ENCODE results near the gene ALDOB. TPM values are rescaled to one million over a fixed set of nuclear protein-coding genes. Genes with fewer than 3 reads are reported as not detected.

Gene ALDOB
- total and polyA plus RNA-seq, 2 experiments from 2014 or later = not detected

DNA sequence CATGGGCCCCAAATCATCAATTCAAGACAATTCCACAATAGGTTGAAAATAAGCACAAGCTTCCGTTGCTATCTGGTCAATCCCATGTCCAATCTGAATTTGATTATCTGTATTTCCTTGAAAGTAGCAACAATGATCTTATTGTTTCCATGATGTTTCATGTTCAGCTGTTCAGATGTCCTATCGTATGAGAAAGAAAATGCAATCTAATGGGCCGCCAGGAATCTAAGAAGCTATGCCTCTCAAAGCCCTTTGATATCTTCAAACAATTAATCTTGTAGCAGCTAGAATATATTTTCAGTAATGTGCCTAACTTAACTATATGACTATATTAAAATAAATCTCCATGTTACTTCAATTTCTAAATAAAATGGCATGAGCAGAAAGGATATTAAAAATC is 32.1 kb upstream of the ALDOB start:
- Histone ChIP-seq H3K79me2 (replicated peaks; ENCODE audit: insufficient read depth) (no peaks in the 10 kb centered on the region), H4K20me1 (replicated peaks; ENCODE audit: insufficient read depth) (no peaks in the 10 kb centered on the region), H3K4me3 (no peak overlapping the region), H3K27ac (ENCODE audit: low read depth) (0 out of 2 replicates have a peak overlapping the region, but pooled peaks have one; percentile 4), H3K36me3 (ENCODE audit: insufficient read depth) (no peaks in the 10 kb centered on the region), H3K9me2 (ENCODE audit: insufficient read depth) (no peaks in the 10 kb centered on the region), H3K4me2 (peak overlapping the region; percentile 25; the same call in 1 of the 2 replicates), H3F3A (replicated peaks; ENCODE audit: low read depth) (no peaks in the 10 kb centered on the region), H2AFZ (no peak overlapping the region), H3K4me1 (ENCODE audit: insufficient read depth) (peaks cover 40% of the 10 kb centered on the region), H3K27me3 (ENCODE audit: insufficient read depth) (no peaks in the 10 kb centered on the region)
- H3K9me3 Mint-ChIP-seq = no peaks in the 10 kb centered on the region
- DNase-seq (ENCODE audit: low spot score) (no peak), ATAC-seq (no peak)
- no peak overlapping the region for H3K4me3 Mint-ChIP-seq
- peaks cover 2% of the 10 kb centered on the region; the same call in 1 of the 3 replicates for H3K36me3 Mint-ChIP-seq (ENCODE audit: low read depth)
- TF ChIP-seq, protein P1, sequence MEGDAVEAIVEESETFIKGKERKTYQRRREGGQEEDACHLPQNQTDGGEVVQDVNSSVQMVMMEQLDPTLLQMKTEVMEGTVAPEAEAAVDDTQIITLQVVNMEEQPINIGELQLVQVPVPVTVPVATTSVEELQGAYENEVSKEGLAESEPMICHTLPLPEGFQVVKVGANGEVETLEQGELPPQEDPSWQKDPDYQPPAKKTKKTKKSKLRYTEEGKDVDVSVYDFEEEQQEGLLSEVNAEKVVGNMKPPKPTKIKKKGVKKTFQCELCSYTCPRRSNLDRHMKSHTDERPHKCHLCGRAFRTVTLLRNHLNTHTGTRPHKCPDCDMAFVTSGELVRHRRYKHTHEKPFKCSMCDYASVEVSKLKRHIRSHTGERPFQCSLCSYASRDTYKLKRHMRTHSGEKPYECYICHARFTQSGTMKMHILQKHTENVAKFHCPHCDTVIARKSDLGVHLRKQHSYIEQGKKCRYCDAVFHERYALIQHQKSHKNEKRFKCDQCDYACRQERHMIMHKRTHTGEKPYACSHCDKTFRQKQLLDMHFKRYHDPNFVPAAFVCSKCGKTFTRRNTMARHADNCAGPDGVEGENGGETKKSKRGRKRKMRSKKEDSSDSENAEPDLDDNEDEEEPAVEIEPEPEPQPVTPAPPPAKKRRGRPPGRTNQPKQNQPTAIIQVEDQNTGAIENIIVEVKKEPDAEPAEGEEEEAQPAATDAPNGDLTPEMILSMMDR (conservative IDR thresholded peaks at IDR 0.05; ENCODE audit: low read depth in 2 of 2) = no peak
- TF ChIP-seq JUNB (IDR thresholded peaks at IDR 0.05; ENCODE audit: unreplicated experiment) (no peak), POLR2AphosphoS5 (IDR thresholded peaks at IDR 0.05; ENCODE audit: low read depth) (no peak), ZNF114 (CRISPR knock-in tag; IDR thresholded peaks at IDR 0.05) (no peak), NANOG (IDR thresholded peaks at IDR 0.05; ENCODE audit: borderline replicate concordance) (no peak), STAT1 (IDR thresholded peaks at IDR 0.05; ENCODE audit: unreplicated experiment) (no peak), EZH2 (IDR thresholded peaks at IDR 0.05; ENCODE audit: low read depth, unreplicated experiment) (no peak), CREB1 (CRISPR knock-in tag; IDR thresholded peaks at IDR 0.05; ENCODE audit: low read depth) (no peak), ZNF331 (CRISPR knock-in tag; IDR thresholded peaks at IDR 0.05; ENCODE audit: low read depth) (no peak)
- TF ChIP-seq, protein P2, sequence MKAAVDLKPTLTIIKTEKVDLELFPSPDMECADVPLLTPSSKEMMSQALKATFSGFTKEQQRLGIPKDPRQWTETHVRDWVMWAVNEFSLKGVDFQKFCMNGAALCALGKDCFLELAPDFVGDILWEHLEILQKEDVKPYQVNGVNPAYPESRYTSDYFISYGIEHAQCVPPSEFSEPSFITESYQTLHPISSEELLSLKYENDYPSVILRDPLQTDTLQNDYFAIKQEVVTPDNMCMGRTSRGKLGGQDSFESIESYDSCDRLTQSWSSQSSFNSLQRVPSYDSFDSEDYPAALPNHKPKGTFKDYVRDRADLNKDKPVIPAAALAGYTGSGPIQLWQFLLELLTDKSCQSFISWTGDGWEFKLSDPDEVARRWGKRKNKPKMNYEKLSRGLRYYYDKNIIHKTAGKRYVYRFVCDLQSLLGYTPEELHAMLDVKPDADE (IDR thresholded peaks at IDR 0.05) = no peak
- TF ChIP-seq, protein P3, sequence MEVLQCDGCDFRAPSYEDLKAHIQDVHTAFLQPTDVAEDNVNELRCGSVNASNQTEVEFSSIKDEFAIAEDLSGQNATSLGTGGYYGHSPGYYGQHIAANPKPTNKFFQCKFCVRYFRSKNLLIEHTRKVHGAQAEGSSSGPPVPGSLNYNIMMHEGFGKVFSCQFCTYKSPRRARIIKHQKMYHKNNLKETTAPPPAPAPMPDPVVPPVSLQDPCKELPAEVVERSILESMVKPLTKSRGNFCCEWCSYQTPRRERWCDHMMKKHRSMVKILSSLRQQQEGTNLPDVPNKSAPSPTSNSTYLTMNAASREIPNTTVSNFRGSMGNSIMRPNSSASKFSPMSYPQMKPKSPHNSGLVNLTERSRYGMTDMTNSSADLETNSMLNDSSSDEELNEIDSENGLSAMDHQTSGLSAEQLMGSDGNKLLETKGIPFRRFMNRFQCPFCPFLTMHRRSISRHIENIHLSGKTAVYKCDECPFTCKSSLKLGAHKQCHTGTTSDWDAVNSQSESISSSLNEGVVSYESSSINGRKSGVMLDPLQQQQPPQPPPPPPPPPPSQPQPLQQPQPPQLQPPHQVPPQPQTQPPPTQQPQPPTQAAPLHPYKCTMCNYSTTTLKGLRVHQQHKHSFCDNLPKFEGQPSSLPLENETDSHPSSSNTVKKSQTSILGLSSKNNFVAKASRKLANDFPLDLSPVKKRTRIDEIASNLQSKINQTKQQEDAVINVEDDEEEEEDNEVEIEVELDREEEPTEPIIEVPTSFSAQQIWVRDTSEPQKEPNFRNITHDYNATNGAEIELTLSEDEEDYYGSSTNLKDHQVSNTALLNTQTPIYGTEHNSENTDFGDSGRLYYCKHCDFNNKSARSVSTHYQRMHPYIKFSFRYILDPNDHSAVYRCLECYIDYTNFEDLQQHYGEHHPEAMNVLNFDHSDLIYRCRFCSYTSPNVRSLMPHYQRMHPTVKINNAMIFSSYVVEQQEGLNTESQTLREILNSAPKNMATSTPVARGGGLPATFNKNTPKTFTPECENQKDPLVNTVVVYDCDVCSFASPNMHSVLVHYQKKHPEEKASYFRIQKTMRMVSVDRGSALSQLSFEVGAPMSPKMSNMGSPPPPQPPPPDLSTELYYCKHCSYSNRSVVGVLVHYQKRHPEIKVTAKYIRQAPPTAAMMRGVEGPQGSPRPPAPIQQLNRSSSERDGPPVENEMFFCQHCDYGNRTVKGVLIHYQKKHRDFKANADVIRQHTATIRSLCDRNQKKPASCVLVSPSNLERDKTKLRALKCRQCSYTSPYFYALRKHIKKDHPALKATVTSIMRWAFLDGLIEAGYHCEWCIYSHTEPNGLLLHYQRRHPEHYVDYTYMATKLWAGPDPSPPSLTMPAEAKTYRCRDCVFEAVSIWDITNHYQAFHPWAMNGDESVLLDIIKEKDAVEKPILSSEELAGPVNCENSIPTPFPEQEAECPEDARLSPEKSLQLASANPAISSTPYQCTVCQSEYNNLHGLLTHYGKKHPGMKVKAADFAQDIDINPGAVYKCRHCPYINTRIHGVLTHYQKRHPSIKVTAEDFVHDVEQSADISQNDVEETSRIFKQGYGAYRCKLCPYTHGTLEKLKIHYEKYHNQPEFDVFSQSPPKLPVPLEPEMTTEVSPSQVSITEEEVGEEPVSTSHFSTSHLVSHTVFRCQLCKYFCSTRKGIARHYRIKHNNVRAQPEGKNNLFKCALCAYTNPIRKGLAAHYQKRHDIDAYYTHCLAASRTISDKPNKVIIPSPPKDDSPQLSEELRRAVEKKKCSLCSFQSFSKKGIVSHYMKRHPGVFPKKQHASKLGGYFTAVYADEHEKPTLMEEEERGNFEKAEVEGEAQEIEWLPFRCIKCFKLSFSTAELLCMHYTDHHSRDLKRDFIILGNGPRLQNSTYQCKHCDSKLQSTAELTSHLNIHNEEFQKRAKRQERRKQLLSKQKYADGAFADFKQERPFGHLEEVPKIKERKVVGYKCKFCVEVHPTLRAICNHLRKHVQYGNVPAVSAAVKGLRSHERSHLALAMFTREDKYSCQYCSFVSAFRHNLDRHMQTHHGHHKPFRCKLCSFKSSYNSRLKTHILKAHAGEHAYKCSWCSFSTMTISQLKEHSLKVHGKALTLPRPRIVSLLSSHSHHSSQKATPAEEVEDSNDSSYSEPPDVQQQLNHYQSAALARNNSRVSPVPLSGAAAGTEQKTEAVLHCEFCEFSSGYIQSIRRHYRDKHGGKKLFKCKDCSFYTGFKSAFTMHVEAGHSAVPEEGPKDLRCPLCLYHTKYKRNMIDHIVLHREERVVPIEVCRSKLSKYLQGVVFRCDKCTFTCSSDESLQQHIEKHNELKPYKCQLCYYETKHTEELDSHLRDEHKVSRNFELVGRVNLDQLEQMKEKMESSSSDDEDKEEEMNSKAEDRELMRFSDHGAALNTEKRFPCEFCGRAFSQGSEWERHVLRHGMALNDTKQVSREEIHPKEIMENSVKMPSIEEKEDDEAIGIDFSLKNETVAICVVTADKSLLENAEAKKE (CRISPR knock-in tag; IDR thresholded peaks at IDR 0.05) = no peak
- H3K27me3 Mint-ChIP-seq (ENCODE audit: insufficient read depth, low read depth, poor library complexity) = peaks cover 3% of the 10 kb centered on the region
- no peak overlapping the region; the same call in 1 of the 2 replicates for H3K27ac Mint-ChIP-seq
- peaks cover 43% of the 10 kb centered on the region for H3K4me1 Mint-ChIP-seq
